ENCODE measurements around the gene TBC1D22A. TPM values are rescaled to one million over a fixed set of nuclear protein-coding genes. Genes with fewer than 3 reads are reported as not detected.
A peak's percentile ranks its signal among the peaks of the same experiment; 100 is the strongest.

TBC1D22A gene
- total RNA-seq, 1 experiment from 2014 or later: 14.3 TPM

DNA sequence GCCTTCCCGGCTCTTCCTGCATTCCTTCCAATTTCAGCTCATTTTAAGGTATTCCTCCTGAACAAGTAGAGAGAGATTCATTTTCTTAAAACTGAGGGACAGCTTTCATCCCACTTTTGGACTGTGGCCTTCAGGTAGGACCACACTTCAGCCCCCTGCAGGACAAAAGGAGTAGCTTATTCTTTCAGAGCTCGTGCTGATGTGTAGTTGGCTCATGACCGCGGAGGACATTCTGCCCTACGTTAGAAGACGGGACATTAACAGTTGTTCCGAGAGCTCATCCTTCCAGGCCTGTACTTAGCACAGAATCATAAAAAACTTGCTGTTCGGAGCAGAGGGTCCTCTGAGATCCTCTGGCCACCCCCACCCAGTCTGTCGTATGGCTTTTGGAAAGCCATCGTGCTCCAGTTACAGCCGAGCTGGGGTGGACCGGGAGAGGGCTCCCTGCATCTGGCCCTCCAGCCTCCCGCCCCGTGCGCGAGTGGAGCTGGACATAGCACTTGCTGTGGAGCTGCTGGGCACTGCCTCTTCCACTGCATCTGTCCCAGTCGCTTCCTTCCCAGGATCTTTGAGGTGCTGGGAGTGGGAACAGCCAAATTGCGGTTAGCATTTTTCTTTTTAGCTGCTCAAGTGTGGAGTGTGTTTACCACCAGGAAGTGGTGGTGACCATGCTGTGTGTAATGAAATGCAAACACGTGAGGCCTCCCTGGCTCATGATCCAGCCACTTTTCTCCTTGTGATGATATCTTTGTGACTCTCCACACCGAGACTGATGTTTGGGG, 250.3 kb downstream of the TBC1D22A start:
- intact Hi-C loops (cut with micrococcal nuclease): no loop called here
- H3K79me2 ChIP-seq (ENCODE audit: low read length): no peaks in the 10 kb centered on the region
- no peak overlapping the region; the same call in 1 of the 2 replicates for H2AFZ ChIP-seq (ENCODE audit: low read length)
- H3K9ac ChIP-seq (ENCODE audit: low read length): no peak overlapping the region
- TF ChIP-seq, protein P1, sequence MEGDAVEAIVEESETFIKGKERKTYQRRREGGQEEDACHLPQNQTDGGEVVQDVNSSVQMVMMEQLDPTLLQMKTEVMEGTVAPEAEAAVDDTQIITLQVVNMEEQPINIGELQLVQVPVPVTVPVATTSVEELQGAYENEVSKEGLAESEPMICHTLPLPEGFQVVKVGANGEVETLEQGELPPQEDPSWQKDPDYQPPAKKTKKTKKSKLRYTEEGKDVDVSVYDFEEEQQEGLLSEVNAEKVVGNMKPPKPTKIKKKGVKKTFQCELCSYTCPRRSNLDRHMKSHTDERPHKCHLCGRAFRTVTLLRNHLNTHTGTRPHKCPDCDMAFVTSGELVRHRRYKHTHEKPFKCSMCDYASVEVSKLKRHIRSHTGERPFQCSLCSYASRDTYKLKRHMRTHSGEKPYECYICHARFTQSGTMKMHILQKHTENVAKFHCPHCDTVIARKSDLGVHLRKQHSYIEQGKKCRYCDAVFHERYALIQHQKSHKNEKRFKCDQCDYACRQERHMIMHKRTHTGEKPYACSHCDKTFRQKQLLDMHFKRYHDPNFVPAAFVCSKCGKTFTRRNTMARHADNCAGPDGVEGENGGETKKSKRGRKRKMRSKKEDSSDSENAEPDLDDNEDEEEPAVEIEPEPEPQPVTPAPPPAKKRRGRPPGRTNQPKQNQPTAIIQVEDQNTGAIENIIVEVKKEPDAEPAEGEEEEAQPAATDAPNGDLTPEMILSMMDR (conservative IDR thresholded peaks at IDR 0.05; ENCODE audit: low read depth, low read length): peak; percentile 44
- TF ChIP-seq EZH2 (IDR thresholded peaks at IDR 0.05; ENCODE audit: low read length, unreplicated experiment) (no peak), EZH2phosphoT487 (IDR thresholded peaks at IDR 0.05; ENCODE audit: borderline replicate concordance, low read length) (no peak)
- POLR2A ChIA-PET (ENCODE audit: unreplicated experiment): no interaction called here
- H3K27me3 ChIP-seq (ENCODE audit: low read length): no peaks in the 10 kb centered on the region
- DNase-seq (peak; percentile 73), ATAC-seq (peak; percentile 94)
- no peaks in the 10 kb centered on the region for H3K9me2 ChIP-seq (replicated peaks; ENCODE audit: low read length)
- no peak overlapping the region for H3K4me3 ChIP-seq (ENCODE audit: low read length)
- H4K20me1 ChIP-seq (ENCODE audit: low read length): no peaks in the 10 kb centered on the region
- no TSS peak for BruUV-seq (replicated peaks)
- no peaks in the 10 kb centered on the region for H3K9me3 ChIP-seq (ENCODE audit: low read length)
- CTCF ChIA-PET: interaction anchor here (0.6 to 0.7 kb wide), 2 partner anchors 95 to 214 kb away, joined by 3 to 4 read pairs; no protein-coding TSS in a partner anchor
- H3K4me1 ChIP-seq (ENCODE audit: insufficient read depth, low read length): peaks cover 15% of the 10 kb centered on the region
- H3F3A ChIP-seq (ENCODE audit: low read length, unreplicated experiment): no peaks in the 10 kb centered on the region
- peaks cover 4% of the 10 kb centered on the region; the same call in 1 of the 2 replicates for H3K36me3 ChIP-seq (ENCODE audit: low read depth, low read length)
- peak overlapping the region; percentile 13; the same call in 1 of the 2 replicates for H3K4me2 ChIP-seq (ENCODE audit: low read length)
- H3K27ac ChIP-seq (ENCODE audit: low read length): peak overlapping the region; percentile 37

DNA sequence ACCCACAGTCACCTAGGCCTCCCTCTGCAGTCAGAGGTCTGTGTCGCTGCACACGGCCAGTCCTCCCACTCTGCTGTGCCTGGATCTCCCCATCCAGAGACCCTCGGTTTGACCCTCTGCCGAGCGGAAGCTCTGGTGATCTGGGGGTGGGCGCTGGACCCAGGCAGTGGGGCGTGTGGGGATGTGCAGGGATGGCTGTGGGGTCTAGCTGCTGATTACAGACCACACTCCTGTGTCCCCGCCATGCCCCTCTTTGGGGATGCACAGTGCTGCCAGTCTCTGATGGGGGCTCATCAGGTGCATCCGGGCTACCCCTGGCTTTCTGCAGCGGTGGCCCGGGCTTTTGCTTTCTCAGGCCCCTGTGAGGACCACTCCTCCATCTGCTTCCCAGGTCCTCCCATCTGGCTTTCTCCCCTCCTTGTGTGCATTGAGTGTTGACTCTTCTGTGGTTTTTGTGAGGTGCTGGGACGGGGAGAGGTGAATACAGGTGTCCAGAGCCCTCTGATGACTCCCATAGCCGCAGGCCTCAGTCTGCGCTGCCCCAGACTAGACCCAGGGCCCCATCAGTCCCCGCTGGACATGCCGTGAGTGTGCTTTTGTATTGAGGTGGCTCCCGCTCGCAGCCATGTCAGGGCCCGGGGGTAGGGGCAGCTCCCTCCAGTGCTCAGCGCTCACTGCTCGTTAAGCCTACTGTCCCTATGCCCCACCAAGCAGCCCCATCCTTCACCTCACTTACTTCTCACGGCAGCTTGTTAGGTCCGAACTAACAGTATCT, 251.6 kb downstream of the TBC1D22A start:
- H3K27me3 ChIP-seq (ENCODE audit: low read length): no peaks in the 10 kb centered on the region
- H3K27ac ChIP-seq (ENCODE audit: low read length): peak overlapping the region; percentile 37; the same call in 1 of the 2 replicates
- H4K20me1 ChIP-seq (ENCODE audit: low read length): no peaks in the 10 kb centered on the region
- H3K9ac ChIP-seq (ENCODE audit: low read length): no peak overlapping the region
- H3F3A ChIP-seq (ENCODE audit: low read length, unreplicated experiment): no peaks in the 10 kb centered on the region
- no peaks in the 10 kb centered on the region for H3K9me3 ChIP-seq (ENCODE audit: low read length)
- ATAC-seq: no peak
- DNase-seq: no peak
- intact Hi-C loops (cut with micrococcal nuclease): no loop called here
- H3K36me3 ChIP-seq (ENCODE audit: low read depth, low read length): peaks cover 4% of the 10 kb centered on the region; the same call in 1 of the 2 replicates
- H3K4me1 ChIP-seq (ENCODE audit: insufficient read depth, low read length): peaks cover 15% of the 10 kb centered on the region
- H3K9me2 ChIP-seq (replicated peaks; ENCODE audit: low read length): no peaks in the 10 kb centered on the region
- H3K4me3 ChIP-seq (ENCODE audit: low read length): no peak overlapping the region
- POLR2A ChIA-PET (ENCODE audit: unreplicated experiment): no interaction called here
- CTCF ChIA-PET: no interaction called here
- no peak overlapping the region for H2AFZ ChIP-seq (ENCODE audit: low read length)
- H3K4me2 ChIP-seq (ENCODE audit: low read length): no peak overlapping the region
- TF ChIP-seq, protein P1 (conservative IDR thresholded peaks at IDR 0.05; ENCODE audit: low read depth, low read length): no peak
- TF ChIP-seq EZH2 (IDR thresholded peaks at IDR 0.05; ENCODE audit: low read length, unreplicated experiment) (no peak), EZH2phosphoT487 (IDR thresholded peaks at IDR 0.05; ENCODE audit: borderline replicate concordance, low read length) (no peak)
- H3K79me2 ChIP-seq (ENCODE audit: low read length): no peaks in the 10 kb centered on the region
- no TSS peak for BruUV-seq (replicated peaks)

All from PC-3 (cell line).